ENCODE results near the gene ANKRD42.

The ANKRD42 gene

GRCh38 chr11:83159902-83160865, 33.3 kb upstream of the ANKRD42 start:
- DNase-seq (ENCODE audit: extremely low read depth, low read depth), result no peak
- TF ChIP-seq CTCF (IDR thresholded peaks at IDR 0.05; ENCODE audit: low read depth, low read length, missing control alignments), result no peak
- peak overlapping the region; percentile 99 for H3K4me3 ChIP-seq (replicated peaks; ENCODE audit: low read depth, low read length)

- H3K4me3 ChIP-seq (replicated peaks; ENCODE audit: low read depth, low read length), result no peak overlapping the region
These were observed 31.8 kb upstream of the ANKRD42 start for GRCh38 chr11:83161610-83162199.

GRCh38 chr11:83162377-83162776, 31.1 kb upstream of the ANKRD42 start:
- no peak for DNase-seq (ENCODE audit: extremely low read depth, low read depth)
- no peak overlapping the region for H3K4me3 ChIP-seq (replicated peaks; ENCODE audit: low read depth, low read length)
- no peak for TF ChIP-seq CTCF (IDR thresholded peaks at IDR 0.05; ENCODE audit: low read depth, low read length, missing control alignments)

More at GRCh38 chr11:83161610-83162199, 31.8 kb upstream of the ANKRD42 start:
- TF ChIP-seq CTCF (IDR thresholded peaks at IDR 0.05; ENCODE audit: low read depth, low read length, missing control alignments), result no peak
- DNase-seq (ENCODE audit: extremely low read depth, low read depth), result no peak

GRCh38 chr11:83166193-83166866, 27.2 kb upstream of the ANKRD42 start:
- H3K4me3 ChIP-seq (replicated peaks; ENCODE audit: low read depth, low read length), result no peak overlapping the region
- no peak for DNase-seq (ENCODE audit: extremely low read depth, low read depth)
- TF ChIP-seq CTCF (IDR thresholded peaks at IDR 0.05; ENCODE audit: low read depth, low read length, missing control alignments), result no peak

- TF ChIP-seq CTCF (IDR thresholded peaks at IDR 0.05; ENCODE audit: low read depth, low read length, missing control alignments), result no peak
- no peak for DNase-seq (ENCODE audit: extremely low read depth, low read depth)
- no peak overlapping the region for H3K4me3 ChIP-seq (replicated peaks; ENCODE audit: low read depth, low read length)
These were observed 24.8 kb upstream of the ANKRD42 start for GRCh38 chr11:83168756-83169155.

- H3K4me3 ChIP-seq (replicated peaks; ENCODE audit: low read depth, low read length), result no peak overlapping the region
- TF ChIP-seq CTCF (IDR thresholded peaks at IDR 0.05; ENCODE audit: low read depth, low read length, missing control alignments), result no peak
- DNase-seq (ENCODE audit: extremely low read depth, low read depth), result no peak
These were observed 22.6 kb upstream of the ANKRD42 start for GRCh38 chr11:83170865-83171264.
